ENCODE data around the gene LCN9. TPM values are rescaled to one million over a fixed set of nuclear protein-coding genes. Genes with fewer than 3 reads are reported as not detected.

The LCN9 gene
- total and polyA plus RNA-seq, 9 donors: not detected

DNA sequence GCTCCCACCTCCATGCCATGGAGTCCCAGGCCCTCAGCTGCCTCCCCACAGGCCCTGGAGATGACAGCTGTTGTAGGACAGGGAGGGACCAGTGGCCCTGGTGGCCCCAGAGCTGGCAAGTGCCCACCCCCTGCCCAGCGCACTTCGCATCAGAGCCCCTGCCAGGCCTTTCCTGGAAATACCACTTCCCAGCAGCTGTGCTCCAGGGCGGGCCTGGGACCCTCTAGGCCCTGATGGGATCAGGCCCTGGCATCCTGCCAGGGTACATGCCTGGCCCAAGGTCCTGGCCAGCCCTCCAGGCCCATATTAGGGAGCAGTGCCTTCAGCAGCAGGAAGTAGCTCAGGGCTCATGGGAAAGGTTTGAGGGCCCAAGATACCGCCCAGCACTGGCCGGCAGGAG is 41.4 kb downstream of the LCN9 start:
- Histone ChIP-seq H3K4me3 (no peak overlapping the region), H3K4me1 (ENCODE audit: insufficient read depth) (peaks cover 20% of the 10 kb centered on the region), H3K27ac (peak overlapping the region in 1 of 2 donors; percentile 42), H3K27me3 (no peaks in the 10 kb centered on the region), H3K36me3 (no peaks in the 10 kb centered on the region), H3K9me3 (no peaks in the 10 kb centered on the region)
- intact Hi-C loops (cut with DNase I): loop anchor here in 3 of 4 donors (5.0 to 10.0 kb wide), 5 partner anchors 97 to 420 kb away; partner anchors contain the start of gene UBAC1 (in 1 of the 3)
- 45 to 61% (median 50%) methylated on average over 2 to 5 of the region's 5 CpGs for whole genome bisulfite sequencing, 3 donors
- TF ChIP-seq POLR2A (IDR thresholded peaks at IDR 0.05): no peak
- TF ChIP-seq, protein P1, sequence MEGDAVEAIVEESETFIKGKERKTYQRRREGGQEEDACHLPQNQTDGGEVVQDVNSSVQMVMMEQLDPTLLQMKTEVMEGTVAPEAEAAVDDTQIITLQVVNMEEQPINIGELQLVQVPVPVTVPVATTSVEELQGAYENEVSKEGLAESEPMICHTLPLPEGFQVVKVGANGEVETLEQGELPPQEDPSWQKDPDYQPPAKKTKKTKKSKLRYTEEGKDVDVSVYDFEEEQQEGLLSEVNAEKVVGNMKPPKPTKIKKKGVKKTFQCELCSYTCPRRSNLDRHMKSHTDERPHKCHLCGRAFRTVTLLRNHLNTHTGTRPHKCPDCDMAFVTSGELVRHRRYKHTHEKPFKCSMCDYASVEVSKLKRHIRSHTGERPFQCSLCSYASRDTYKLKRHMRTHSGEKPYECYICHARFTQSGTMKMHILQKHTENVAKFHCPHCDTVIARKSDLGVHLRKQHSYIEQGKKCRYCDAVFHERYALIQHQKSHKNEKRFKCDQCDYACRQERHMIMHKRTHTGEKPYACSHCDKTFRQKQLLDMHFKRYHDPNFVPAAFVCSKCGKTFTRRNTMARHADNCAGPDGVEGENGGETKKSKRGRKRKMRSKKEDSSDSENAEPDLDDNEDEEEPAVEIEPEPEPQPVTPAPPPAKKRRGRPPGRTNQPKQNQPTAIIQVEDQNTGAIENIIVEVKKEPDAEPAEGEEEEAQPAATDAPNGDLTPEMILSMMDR (IDR thresholded peaks at IDR 0.05): no peak
- TF ChIP-seq EP300 (IDR thresholded peaks at IDR 0.05): no peak
- DNase-seq: peak; percentile 40 to 86 (median 63)

DNA sequence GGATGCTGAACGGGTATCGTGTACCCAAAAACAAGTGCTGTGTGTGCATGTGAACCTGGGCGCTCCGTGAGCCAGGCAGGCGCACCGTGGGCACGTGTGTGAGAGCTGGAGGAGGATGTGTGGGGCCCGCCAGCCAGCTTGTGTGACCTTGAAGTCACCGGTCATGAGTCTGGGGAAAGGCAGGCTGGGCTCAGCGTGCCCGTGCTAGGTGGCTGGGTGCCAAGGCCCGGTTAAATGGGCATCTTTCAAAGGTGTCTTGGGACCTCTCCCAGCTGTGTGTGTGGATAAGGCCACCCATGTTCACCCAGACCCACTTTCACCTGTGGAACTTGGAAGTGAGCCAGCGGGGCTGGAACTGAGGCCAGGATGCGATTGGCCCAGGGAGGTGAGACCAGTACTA is 42.3 kb downstream of the LCN9 start:
- Histone ChIP-seq H3K36me3 (no peaks in the 10 kb centered on the region), H3K27ac (peak overlapping the region in 1 of 2 donors; percentile 42), H3K9me3 (no peaks in the 10 kb centered on the region), H3K4me3 (no peak overlapping the region), H3K27me3 (no peaks in the 10 kb centered on the region), H3K4me1 (ENCODE audit: insufficient read depth) (peaks cover 20% of the 10 kb centered on the region)
- intact Hi-C loops (cut with DNase I): loop anchor here in 3 of 4 donors (10.0 kb wide), 3 partner anchors 101 to 419 kb away; partner anchors contain the start of gene UBAC1 (in 1 of the 3)
- TF ChIP-seq, protein P1 (IDR thresholded peaks at IDR 0.05): no peak
- no peak for TF ChIP-seq EP300 (IDR thresholded peaks at IDR 0.05)
- TF ChIP-seq POLR2A (IDR thresholded peaks at IDR 0.05): no peak
- 42 to 56% (median 51%) methylated on average over 14 of the region's 14 CpGs for WGBS, 3 donors
- DNase-seq: peak in 2 of 5 donors; percentile 51 to 64

DNA sequence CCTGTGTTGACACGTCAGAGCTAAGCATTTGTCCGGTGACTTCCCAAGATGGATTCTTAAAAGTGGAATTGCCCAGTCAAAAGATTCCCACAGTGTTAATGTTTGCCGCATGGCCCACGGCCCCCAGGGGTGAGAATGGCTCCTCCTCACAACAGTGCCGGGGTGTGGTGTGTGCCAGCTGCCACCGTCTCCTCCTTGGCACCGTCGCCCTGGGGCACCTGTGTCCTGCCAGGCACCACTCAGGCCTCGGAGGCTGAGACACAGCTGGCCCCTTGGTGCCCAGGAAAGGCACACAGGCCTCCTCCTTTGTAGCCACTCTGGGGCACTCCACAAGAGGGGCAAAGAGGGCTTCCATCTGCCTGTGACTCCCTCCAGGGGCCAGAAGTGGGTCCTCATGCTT is 43.2 kb downstream of the LCN9 start:
- Histone ChIP-seq H3K36me3 (no peaks in the 10 kb centered on the region), H3K27me3 (no peaks in the 10 kb centered on the region), H3K4me1 (ENCODE audit: insufficient read depth) (peaks cover 20% of the 10 kb centered on the region), H3K4me3 (no peak overlapping the region), H3K27ac (no peak overlapping the region), H3K9me3 (no peaks in the 10 kb centered on the region)
- no peak for DNase-seq
- TF ChIP-seq, protein P1 (IDR thresholded peaks at IDR 0.05): no peak
- no peak for TF ChIP-seq POLR2A (IDR thresholded peaks at IDR 0.05)
- TF ChIP-seq EP300 (IDR thresholded peaks at IDR 0.05): no peak
- intact Hi-C loops (cut with DNase I): loop anchor here in 3 of 4 donors (10.0 kb wide), 3 partner anchors 101 to 419 kb away; partner anchors contain the start of gene UBAC1 (in 1 of the 3)
- WGBS, 3 donors: 86 to 94% (median 89%) methylated on average over 9 of the region's 9 CpGs

DNA sequence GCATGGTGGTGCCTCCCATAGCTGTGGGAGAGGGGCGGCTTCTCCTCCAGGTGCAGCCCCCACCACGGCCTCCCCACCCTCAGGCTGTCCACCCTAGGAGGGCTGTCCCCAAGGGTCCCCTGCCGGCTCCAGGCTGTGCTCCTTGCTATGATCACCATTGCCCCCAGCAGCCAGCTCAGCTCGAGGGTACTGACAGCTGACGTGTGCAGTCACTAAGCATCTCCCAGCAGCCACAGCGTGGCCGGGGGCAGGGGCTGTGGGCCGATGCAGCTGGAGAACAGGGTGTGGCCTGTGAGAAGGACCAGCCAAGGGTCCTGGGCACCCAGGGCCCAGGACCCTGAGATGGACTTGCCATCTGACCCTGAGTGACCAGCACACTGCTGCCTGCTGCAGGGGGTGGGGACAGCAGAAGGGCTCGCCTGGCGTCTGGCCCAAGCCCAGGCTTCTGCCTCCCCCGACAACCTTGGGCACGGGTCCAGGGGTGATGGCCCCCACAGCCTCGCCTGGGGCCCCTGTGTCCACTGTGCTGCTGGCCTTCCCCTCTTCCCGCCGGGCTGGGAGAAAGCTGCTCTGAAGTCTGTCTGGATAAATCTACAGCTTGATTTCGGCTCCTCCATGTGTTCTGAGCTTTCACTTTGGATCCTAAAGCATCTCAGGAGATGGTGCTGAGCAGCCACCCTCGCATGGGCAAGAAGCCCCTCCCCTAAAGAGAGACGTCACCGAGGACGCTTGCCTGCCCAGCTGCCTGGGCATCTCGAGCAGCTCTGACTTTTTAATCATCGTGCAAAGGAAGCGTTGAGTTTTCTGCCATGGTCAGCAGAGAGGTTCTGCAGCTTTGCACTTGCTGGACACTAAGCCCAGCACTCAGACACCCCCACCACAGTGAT is 44.4 kb downstream of the LCN9 start:
- Histone ChIP-seq H3K4me3 (no peak overlapping the region), H3K27ac (no peak overlapping the region), H3K9me3 (no peaks in the 10 kb centered on the region), H3K27me3 (no peaks in the 10 kb centered on the region), H3K36me3 (no peaks in the 10 kb centered on the region), H3K4me1 (ENCODE audit: insufficient read depth) (peaks cover 22% of the 10 kb centered on the region)
- TF ChIP-seq POLR2A (IDR thresholded peaks at IDR 0.05) (no peak), EP300 (IDR thresholded peaks at IDR 0.05) (no peak)
- TF ChIP-seq, protein P1 (IDR thresholded peaks at IDR 0.05): no peak
- intact Hi-C loops (cut with DNase I): loop anchor here in 3 of 4 donors (10.0 kb wide), 3 partner anchors 103 to 417 kb away; partner anchors contain the start of gene UBAC1 (in 1 of the 3)
- peak; percentile 50 to 86 (median 72) for DNase-seq
- WGBS, 3 donors: 12 to 21% (median 15%) methylated on average over 22 to 23 of the region's 23 CpGs
